Choroid plexus epithelial cell (primary cell): Measurements from ENCODE around the gene LOXHD1.

Experiments
- DNase-seq: peaks from one replicate; pipeline ENCODE4 v3.0.0-alpha.2; 2010; ENCODE audit warnings: low read depth
- H3K4me3 ChIP-seq: 2 replicates; pipeline ENCODE4 v1.5.1; 2011; ENCODE audit warnings: low read depth, mild to moderate bottlenecking, control low read depth, low read length, moderate library complexity
- CTCF ChIP-seq: conservative IDR thresholded peaks from 2 replicates; pipeline ENCODE4 v1.5.1; 2011; ENCODE audit warnings: low read depth, mild to moderate bottlenecking, control low read depth, inconsistent platforms, low read length, moderate library complexity

The LOXHD1 gene

GRCh38 chr18:46630160-46630559 is 26.9 kb downstream of the LOXHD1 start:
- TF ChIP-seq CTCF, result no peak
- H3K4me3 ChIP-seq, result no peak overlapping the region
- no peak for DNase-seq

- TF ChIP-seq CTCF, result no peak
- H3K4me3 ChIP-seq, result no peak overlapping the region
- DNase-seq, result no peak
Measured at GRCh38 chr18:46629361-46629760, 27.7 kb downstream of the LOXHD1 start.

GRCh38 chr18:46628206-46628605 is 28.8 kb downstream of the LOXHD1 start:
- no peak overlapping the region for H3K4me3 ChIP-seq
- DNase-seq, result no peak
- TF ChIP-seq CTCF, result no peak

GRCh38 chr18:46627136-46627535 is 29.9 kb downstream of the LOXHD1 start:
- DNase-seq, result no peak
- no peak for TF ChIP-seq CTCF
- H3K4me3 ChIP-seq, result no peak overlapping the region

- no peak overlapping the region for H3K4me3 ChIP-seq
- TF ChIP-seq CTCF, result no peak
- DNase-seq, result no peak
Measured at GRCh38 chr18:46625069-46625468, 32.0 kb downstream of the LOXHD1 start.

- H3K4me3 ChIP-seq, result no peak overlapping the region
- DNase-seq, result no peak
- no peak for TF ChIP-seq CTCF
Measured at GRCh38 chr18:46624127-46624526, 32.9 kb downstream of the LOXHD1 start.

- no peak for DNase-seq
- no peak overlapping the region for H3K4me3 ChIP-seq
Measured at GRCh38 chr18:46623541-46623940, 33.5 kb downstream of the LOXHD1 start.

More at GRCh38 chr18:46623541-46623940, 33.5 kb downstream of the LOXHD1 start:
- no peak for TF ChIP-seq CTCF
